MM.1S (cell line): Measurements from ENCODE around the gene TRAF6.

Experiments
- EZH2phosphoT487 ChIP-seq: fragments of 300-600 bp; sonication (generic); IDR thresholded peaks from 2 replicates; pipeline ENCODE4 v1.6.1; 2018; ENCODE audit warnings: antibody characterized with exemption, low read length
- TF ChIP-seq, protein P1 (sequence below): fragments of 300-600 bp; sonication (generic); IDR thresholded peaks from 2 replicates; pipeline ENCODE4 v1.5.1; 2016; ENCODE audit warnings: antibody characterized with exemption, low read length, mixed read lengths

DNA sequence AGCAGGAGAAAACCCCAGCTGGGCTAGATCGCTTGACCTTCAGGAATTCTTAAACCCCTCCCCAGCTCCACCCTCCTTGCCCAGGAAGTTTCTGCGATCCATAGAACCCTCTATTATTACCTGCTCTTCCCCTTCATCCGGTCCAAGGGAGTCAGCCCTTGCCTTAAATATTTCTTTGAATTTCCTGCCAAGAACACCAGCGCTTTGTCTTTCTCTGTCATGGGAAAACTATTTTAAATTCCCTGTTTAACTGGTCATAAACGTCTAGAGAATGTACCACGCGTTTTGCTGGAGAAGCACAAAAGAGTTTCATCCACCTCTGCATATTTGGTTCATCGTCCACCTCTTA is 496 bp upstream of the TRAF6 start:
- TF ChIP-seq, protein P1, sequence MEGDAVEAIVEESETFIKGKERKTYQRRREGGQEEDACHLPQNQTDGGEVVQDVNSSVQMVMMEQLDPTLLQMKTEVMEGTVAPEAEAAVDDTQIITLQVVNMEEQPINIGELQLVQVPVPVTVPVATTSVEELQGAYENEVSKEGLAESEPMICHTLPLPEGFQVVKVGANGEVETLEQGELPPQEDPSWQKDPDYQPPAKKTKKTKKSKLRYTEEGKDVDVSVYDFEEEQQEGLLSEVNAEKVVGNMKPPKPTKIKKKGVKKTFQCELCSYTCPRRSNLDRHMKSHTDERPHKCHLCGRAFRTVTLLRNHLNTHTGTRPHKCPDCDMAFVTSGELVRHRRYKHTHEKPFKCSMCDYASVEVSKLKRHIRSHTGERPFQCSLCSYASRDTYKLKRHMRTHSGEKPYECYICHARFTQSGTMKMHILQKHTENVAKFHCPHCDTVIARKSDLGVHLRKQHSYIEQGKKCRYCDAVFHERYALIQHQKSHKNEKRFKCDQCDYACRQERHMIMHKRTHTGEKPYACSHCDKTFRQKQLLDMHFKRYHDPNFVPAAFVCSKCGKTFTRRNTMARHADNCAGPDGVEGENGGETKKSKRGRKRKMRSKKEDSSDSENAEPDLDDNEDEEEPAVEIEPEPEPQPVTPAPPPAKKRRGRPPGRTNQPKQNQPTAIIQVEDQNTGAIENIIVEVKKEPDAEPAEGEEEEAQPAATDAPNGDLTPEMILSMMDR, result no peak
- no peak for TF ChIP-seq EZH2phosphoT487
